ENCODE measurements around the gene CDK7. TPM values are rescaled to one million over a fixed set of nuclear protein-coding genes. Genes with fewer than 3 reads are reported as not detected.
"Not testable (repeated sequence)": the region's sequence is repeated elsewhere in the genome, so short reads cannot be mapped to it uniquely, and the experiment has no call there.

The CDK7 gene
- total RNA-seq, 1 experiment from 2014 or later, result 36.2 TPM

- DNase-seq (ENCODE audit: low spot score), result not testable (repeated sequence)
These were observed 2.0 kb downstream of the CDK7 start for GRCh38 chr5:69236733-69237132.

GRCh38 chr5:69237877-69238276 is 3.2 kb downstream of the CDK7 start:
- no peak for DNase-seq (ENCODE audit: low spot score)

GRCh38 chr5:69238760-69239251 is 4.1 kb downstream of the CDK7 start:
- DNase-seq (ENCODE audit: low spot score), result no peak

- no peak for DNase-seq (ENCODE audit: low spot score)
These were observed 7.7 kb downstream of the CDK7 start for GRCh38 chr5:69242215-69242927.

GRCh38 chr5:69245031-69245430 is 10.3 kb downstream of the CDK7 start:
- no peak for DNase-seq (ENCODE audit: low spot score)

GRCh38 chr5:69248019-69248418 is 13.3 kb downstream of the CDK7 start:
- no peak for DNase-seq (ENCODE audit: low spot score)

GRCh38 chr5:69250593-69250992 is 15.9 kb downstream of the CDK7 start:
- no peak for DNase-seq (ENCODE audit: low spot score)

GRCh38 chr5:69252437-69252836 is 17.8 kb downstream of the CDK7 start:
- DNase-seq (ENCODE audit: low spot score), result no peak

- DNase-seq (ENCODE audit: low spot score), result not testable (repeated sequence)
These were observed 21.3 kb downstream of the CDK7 start for GRCh38 chr5:69255940-69256339.

- no peak for DNase-seq (ENCODE audit: low spot score)
These were observed 22.9 kb downstream of the CDK7 start for GRCh38 chr5:69257577-69257976.

- DNase-seq (ENCODE audit: low spot score), result no peak
These were observed 26.3 kb downstream of the CDK7 start for GRCh38 chr5:69261034-69261433.

GRCh38 chr5:69265931-69266330 is 31.2 kb downstream of the CDK7 start:
- peak; percentile 12 for DNase-seq (ENCODE audit: low spot score)

- no peak for DNase-seq (ENCODE audit: low spot score)
These were observed 34.2 kb downstream of the CDK7 start for GRCh38 chr5:69268899-69269298.

- no peak for DNase-seq (ENCODE audit: low spot score)
These were observed 36.2 kb downstream of the CDK7 start for GRCh38 chr5:69270840-69271239.

- DNase-seq (ENCODE audit: low spot score), result no peak
These were observed 36.7 kb downstream of the CDK7 start for GRCh38 chr5:69271376-69271775.

- no peak for DNase-seq (ENCODE audit: low spot score)
These were observed 40.9 kb downstream of the CDK7 start for GRCh38 chr5:69275563-69275962.

- no peak for DNase-seq (ENCODE audit: low spot score)
These were observed 41.9 kb downstream of the CDK7 start for GRCh38 chr5:69276422-69277174.

GRCh38 chr5:69279517-69279916 is 44.8 kb downstream of the CDK7 start:
- no peak for DNase-seq (ENCODE audit: low spot score)

GRCh38 chr5:69281114-69281513 is 46.4 kb downstream of the CDK7 start:
- no peak for DNase-seq (ENCODE audit: low spot score)

GRCh38 chr5:69284203-69284602 is 49.5 kb downstream of the CDK7 start:
- DNase-seq (ENCODE audit: low spot score), result no peak

GRCh38 chr5:69285448-69286116 is 50.9 kb downstream of the CDK7 start:
- no peak for DNase-seq (ENCODE audit: low spot score)

- DNase-seq (ENCODE audit: low spot score), result no peak
These were observed 53.4 kb downstream of the CDK7 start for GRCh38 chr5:69288069-69288468.
